ENCODE results near the gene CLTA.
"Not testable (repeated sequence)": the region's sequence is repeated elsewhere in the genome, so short reads cannot be mapped to it uniquely, and the experiment has no call there.

CLTA gene

GRCh38 chr9:36237230-36237629 is 46.5 kb downstream of the CLTA start:
- DNase-seq (ENCODE audit: low read depth in 4 of 4, low spot score in 1 of 4), result no peak

GRCh38 chr9:36239205-36239604 is 48.5 kb downstream of the CLTA start:
- DNase-seq (ENCODE audit: low read depth in 4 of 4, low spot score in 1 of 4), result not testable (repeated sequence)

GRCh38 chr9:36239675-36240074 is 49.0 kb downstream of the CLTA start:
- DNase-seq (ENCODE audit: low read depth in 4 of 4, low spot score in 1 of 4), result not testable (repeated sequence)

- DNase-seq (ENCODE audit: low read depth in 4 of 4, low spot score in 1 of 4), result no peak
Observed at GRCh38 chr9:36245906-36246305, 55.2 kb downstream of the CLTA start.

- no peak for DNase-seq (ENCODE audit: low read depth in 4 of 4, low spot score in 1 of 4)
Observed at GRCh38 chr9:36247356-36247755, 56.6 kb downstream of the CLTA start.

- not testable (repeated sequence) for DNase-seq (ENCODE audit: low read depth in 4 of 4, low spot score in 1 of 4)
Observed at GRCh38 chr9:36248061-36248460, 57.3 kb downstream of the CLTA start.

- DNase-seq (ENCODE audit: low read depth in 4 of 4, low spot score in 1 of 4), result no peak
Observed at GRCh38 chr9:36249189-36249588, 58.5 kb downstream of the CLTA start.

GRCh38 chr9:36250079-36250478 is 59.4 kb downstream of the CLTA start:
- no peak for DNase-seq (ENCODE audit: low read depth in 4 of 4, low spot score in 1 of 4)

GRCh38 chr9:36251428-36251827 is 60.7 kb downstream of the CLTA start:
- DNase-seq (ENCODE audit: low read depth in 4 of 4, low spot score in 1 of 4), result no peak

- peak; percentile 93 to 98 (median 96) for DNase-seq (ENCODE audit: low read depth in 4 of 4, low spot score in 1 of 4)
Observed at GRCh38 chr9:36258208-36258995, 67.7 kb downstream of the CLTA start, which contains the start of gene GNE. GNE (minus strand) TSS chr9:36258448; CDS start chr9:36249355, 9,093 bp downstream.

- no peak for DNase-seq (ENCODE audit: low read depth in 4 of 4, low spot score in 1 of 4)
Observed at GRCh38 chr9:36258996-36259533, 68.3 kb downstream of the CLTA start.

Data from stimulated activated CD4-positive, alpha-beta T cell treated with anti-CD3 and anti-CD28 coated beads, Interleukin-1b, Interleukin-23, amount 100 ng/mL, for 24 hours (primary cell).